GM10266 (cell line): ENCODE data around the gene MICALL2.

Source experiments
- DNase-seq: peaks from one replicate; pipeline ENCODE4 v3.0.0; 2012; ENCODE audit errors: extremely low spot score
- CTCF ChIP-seq: IDR thresholded peaks from 2 replicates; pipeline ENCODE4 v1.5.1; 2012; ENCODE audit warnings: mild to moderate bottlenecking, low read depth; ENCODE audit not compliant: control insufficient read depth, insufficient read depth; ENCODE audit errors: missing control alignments

Gene MICALL2

GRCh38 chr7:1490837-1491236 lies 31.6 kb upstream of the MICALL2 start:
- no peak for DNase-seq
- TF ChIP-seq CTCF, result no peak

- no peak for TF ChIP-seq CTCF
- DNase-seq, result no peak
Measured at GRCh38 chr7:1489336-1489735, 30.1 kb upstream of the MICALL2 start.

- no peak for DNase-seq
- TF ChIP-seq CTCF, result no peak
Measured at GRCh38 chr7:1488016-1488415, 28.7 kb upstream of the MICALL2 start.

- TF ChIP-seq CTCF, result no peak
Measured at GRCh38 chr7:1487466-1487865, 28.2 kb upstream of the MICALL2 start.

GRCh38 chr7:1486571-1486970 lies 27.3 kb upstream of the MICALL2 start:
- no peak for DNase-seq
- no peak for TF ChIP-seq CTCF

More at GRCh38 chr7:1487466-1487865, 28.2 kb upstream of the MICALL2 start:
- DNase-seq, result no peak

GRCh38 chr7:1485156-1485555 lies 25.9 kb upstream of the MICALL2 start:
- no peak for DNase-seq
- TF ChIP-seq CTCF, result no peak

GRCh38 chr7:1484569-1484968 lies 25.3 kb upstream of the MICALL2 start:
- TF ChIP-seq CTCF, result no peak
- no peak for DNase-seq
